ENCODE measurements around the gene DHRS4. TPM values are rescaled to one million over a fixed set of nuclear protein-coding genes. Genes with fewer than 3 reads are reported as not detected.

DHRS4 gene
- total and polyA plus RNA-seq, 2 of the 13 experiments (the other 11 are each of a cell fraction or from before 2014, with no cell fraction given) = 23.9 to 45.1 TPM

DNA sequence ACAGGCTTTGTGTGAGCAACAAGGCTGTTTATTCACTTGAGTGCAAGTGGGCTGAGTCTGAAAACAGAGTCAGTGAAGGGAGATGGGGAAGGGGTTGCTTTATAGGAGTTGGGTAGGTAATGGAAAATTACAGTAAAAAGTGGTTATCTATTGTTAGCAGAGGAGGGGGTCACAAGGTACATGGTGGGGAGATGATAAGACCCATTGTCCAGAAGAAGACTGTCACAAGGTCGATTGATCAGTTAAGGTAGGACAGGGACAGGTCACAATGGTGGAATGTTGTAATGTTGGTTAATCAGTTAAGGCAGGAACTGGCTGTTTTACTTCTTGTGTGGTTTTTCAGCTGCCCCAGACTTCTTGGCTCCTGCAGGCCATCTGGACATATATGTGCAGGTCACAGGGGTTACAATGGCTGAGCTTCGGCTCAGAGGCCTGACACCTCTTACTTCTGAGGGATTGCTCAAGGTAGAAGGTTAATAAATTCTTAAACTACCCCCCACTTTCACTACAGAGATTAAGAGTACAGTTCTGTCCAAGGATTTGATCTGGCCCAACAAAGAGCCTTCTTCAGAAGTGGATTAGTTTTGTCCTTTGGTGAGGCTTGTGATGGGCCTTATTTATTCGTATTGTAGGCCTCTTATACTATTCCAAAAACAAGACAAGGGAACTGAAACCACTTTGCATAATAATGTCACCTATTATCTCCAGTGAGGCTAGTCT is 13.8 kb upstream of the DHRS4 start (continued):
- no peak for TF ChIP-seq SIX1 (CRISPR knock-in tag; IDR thresholded peaks at IDR 0.05; ENCODE audit: borderline replicate concordance)
- TF ChIP-seq ZNF558 (CRISPR knock-in tag; IDR thresholded peaks at IDR 0.05; ENCODE audit: borderline replicate concordance) = 0 out of 2 replicates have a peak, but pooled peaks have one; percentile 29
- no peak for TF ChIP-seq MAFK (conservative IDR thresholded peaks at IDR 0.05 in 1 of 2, IDR thresholded peaks at IDR 0.05 in 1 of 2; ENCODE audit: low read length in 2 of 2)
- TF ChIP-seq MXD4 (CRISPR knock-in tag; IDR thresholded peaks at IDR 0.05) = 0 out of 2 replicates have a peak, but pooled peaks have one; percentile 42
- no peak for TF ChIP-seq DBP (CRISPR knock-in tag; IDR thresholded peaks at IDR 0.05; ENCODE audit: not compliant biosample characterization)
- TF ChIP-seq ZNF20 (CRISPR knock-in tag; IDR thresholded peaks at IDR 0.05) = no peak
- TF ChIP-seq SIN3A (IDR thresholded peaks at IDR 0.05; ENCODE audit: borderline replicate concordance, low read depth, low read length) = no peak
- TF ChIP-seq SMAD9 (CRISPR knock-in tag; IDR thresholded peaks at IDR 0.05) = no peak
- TF ChIP-seq, protein P1, sequence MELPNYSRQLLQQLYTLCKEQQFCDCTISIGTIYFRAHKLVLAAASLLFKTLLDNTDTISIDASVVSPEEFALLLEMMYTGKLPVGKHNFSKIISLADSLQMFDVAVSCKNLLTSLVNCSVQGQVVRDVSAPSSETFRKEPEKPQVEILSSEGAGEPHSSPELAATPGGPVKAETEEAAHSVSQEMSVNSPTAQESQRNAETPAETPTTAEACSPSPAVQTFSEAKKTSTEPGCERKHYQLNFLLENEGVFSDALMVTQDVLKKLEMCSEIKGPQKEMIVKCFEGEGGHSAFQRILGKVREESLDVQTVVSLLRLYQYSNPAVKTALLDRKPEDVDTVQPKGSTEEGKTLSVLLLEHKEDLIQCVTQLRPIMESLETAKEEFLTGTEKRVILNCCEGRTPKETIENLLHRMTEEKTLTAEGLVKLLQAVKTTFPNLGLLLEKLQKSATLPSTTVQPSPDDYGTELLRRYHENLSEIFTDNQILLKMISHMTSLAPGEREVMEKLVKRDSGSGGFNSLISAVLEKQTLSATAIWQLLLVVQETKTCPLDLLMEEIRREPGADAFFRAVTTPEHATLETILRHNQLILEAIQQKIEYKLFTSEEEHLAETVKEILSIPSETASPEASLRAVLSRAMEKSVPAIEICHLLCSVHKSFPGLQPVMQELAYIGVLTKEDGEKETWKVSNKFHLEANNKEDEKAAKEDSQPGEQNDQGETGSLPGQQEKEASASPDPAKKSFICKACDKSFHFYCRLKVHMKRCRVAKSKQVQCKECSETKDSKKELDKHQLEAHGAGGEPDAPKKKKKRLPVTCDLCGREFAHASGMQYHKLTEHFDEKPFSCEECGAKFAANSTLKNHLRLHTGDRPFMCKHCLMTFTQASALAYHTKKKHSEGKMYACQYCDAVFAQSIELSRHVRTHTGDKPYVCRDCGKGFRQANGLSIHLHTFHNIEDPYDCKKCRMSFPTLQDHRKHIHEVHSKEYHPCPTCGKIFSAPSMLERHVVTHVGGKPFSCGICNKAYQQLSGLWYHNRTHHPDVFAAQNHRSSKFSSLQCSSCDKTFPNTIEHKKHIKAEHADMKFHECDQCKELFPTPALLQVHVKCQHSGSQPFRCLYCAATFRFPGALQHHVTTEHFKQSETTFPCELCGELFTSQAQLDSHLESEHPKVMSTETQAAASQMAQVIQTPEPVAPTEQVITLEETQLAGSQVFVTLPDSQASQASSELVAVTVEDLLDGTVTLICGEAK (IDR thresholded peaks at IDR 0.05) = no peak
- TF ChIP-seq, protein P1 (CRISPR knock-in tag; IDR thresholded peaks at IDR 0.05) = no peak
- no peak for TF ChIP-seq ZBTB8A (CRISPR knock-in tag; IDR thresholded peaks at IDR 0.05; ENCODE audit: borderline replicate concordance, low read depth)
- TF ChIP-seq ZNF24 (IDR thresholded peaks at IDR 0.05) = no peak
- TF ChIP-seq RXRA (CRISPR knock-in tag; IDR thresholded peaks at IDR 0.05) = peak; percentile 69; the same call in 1 of the 2 replicates
- TF ChIP-seq MEIS1 (CRISPR knock-in tag; IDR thresholded peaks at IDR 0.05; ENCODE audit: borderline replicate concordance) = peak; percentile 49; the same call in 1 of the 2 replicates
- TF ChIP-seq ZNF788 (CRISPR knock-in tag; IDR thresholded peaks at IDR 0.05; ENCODE audit: borderline replicate concordance) = no peak
- TF ChIP-seq TIGD3 (CRISPR knock-in tag; IDR thresholded peaks at IDR 0.05; ENCODE audit: borderline replicate concordance) = no peak
- no peak for TF ChIP-seq ZBTB1 (CRISPR knock-in tag; IDR thresholded peaks at IDR 0.05; ENCODE audit: borderline replicate concordance)
